ENCODE results near the gene TRIM9.

- TF ChIP-seq CTCF (IDR thresholded peaks at IDR 0.05) (no peak), POLR2A (IDR thresholded peaks at IDR 0.05) (no peak)
Measured at GRCh38 chr14:51116682-51117081, 21.8 kb upstream of the TRIM9 start.

Data from right lobe of liver (tissue), 4 donors.